ES-I3 (cell line): ENCODE results near the gene VEPH1.

ENCODE experiments used
- H3K36me3 ChIP-seq: 2 replicates; pipeline ENCODE4 v1.6.1; 2013; ENCODE audit warnings: mild to moderate bottlenecking, low read length, control low read depth, moderate library complexity; ENCODE audit not compliant: insufficient read depth
- H3K4me1 ChIP-seq: 2 replicates; pipeline ENCODE4 v1.6.1; 2013; ENCODE audit warnings: mild to moderate bottlenecking, control low read depth, low read length; ENCODE audit not compliant: insufficient read depth
- H3K9ac ChIP-seq: 2 replicates; pipeline ENCODE4 v1.6.1; 2013; ENCODE audit warnings: low read depth, mild to moderate bottlenecking, low read length, moderate library complexity
- H3K9me3 ChIP-seq: 2 replicates; pipeline ENCODE4 v1.6.1; 2013; ENCODE audit warnings: mild to moderate bottlenecking, low read length, moderate library complexity; ENCODE audit not compliant: control insufficient read depth, insufficient read depth

The VEPH1 gene

GRCh38 chr3:157301755-157302154 is 201.5 kb downstream of the VEPH1 start:
- no peaks in the 10 kb centered on the region for H3K36me3 ChIP-seq
- H3K9ac ChIP-seq = no peak overlapping the region
- H3K4me1 ChIP-seq = no peaks in the 10 kb centered on the region
- H3K9me3 ChIP-seq = no peaks in the 10 kb centered on the region

GRCh38 chr3:157300981-157301663 is 202.1 kb downstream of the VEPH1 start:
- Histone ChIP-seq H3K9ac (no peak overlapping the region), H3K36me3 (no peaks in the 10 kb centered on the region), H3K4me1 (no peaks in the 10 kb centered on the region), H3K9me3 (no peaks in the 10 kb centered on the region)

GRCh38 chr3:157300094-157300493 is 203.1 kb downstream of the VEPH1 start:
- no peaks in the 10 kb centered on the region; the same call in 1 of the 2 replicates for H3K4me1 ChIP-seq
- no peak overlapping the region for H3K9ac ChIP-seq
- H3K36me3 ChIP-seq = no peaks in the 10 kb centered on the region
- H3K9me3 ChIP-seq = no peaks in the 10 kb centered on the region

- Histone ChIP-seq H3K9ac (no peak overlapping the region), H3K9me3 (no peaks in the 10 kb centered on the region), H3K36me3 (no peaks in the 10 kb centered on the region), H3K4me1 (no peaks in the 10 kb centered on the region; the same call in 1 of the 2 replicates)
Measured at GRCh38 chr3:157297328-157297915, 205.8 kb downstream of the VEPH1 start.

- H3K4me1 ChIP-seq = peaks cover 3% of the 10 kb centered on the region; the same call in 1 of the 2 replicates
- no peak overlapping the region for H3K9ac ChIP-seq
- no peaks in the 10 kb centered on the region for H3K36me3 ChIP-seq
- no peaks in the 10 kb centered on the region for H3K9me3 ChIP-seq
Measured at GRCh38 chr3:157294953-157295352, 208.3 kb downstream of the VEPH1 start.

- Histone ChIP-seq H3K9ac (no peak overlapping the region), H3K36me3 (no peaks in the 10 kb centered on the region), H3K4me1 (peaks cover 3% of the 10 kb centered on the region; the same call in 1 of the 2 replicates), H3K9me3 (no peaks in the 10 kb centered on the region)
Measured at GRCh38 chr3:157294491-157294890, 208.7 kb downstream of the VEPH1 start.

GRCh38 chr3:157290766-157291165 is 212.4 kb downstream of the VEPH1 start:
- Histone ChIP-seq H3K36me3 (no peaks in the 10 kb centered on the region), H3K9ac (no peak overlapping the region), H3K4me1 (peaks cover 3% of the 10 kb centered on the region; the same call in 1 of the 2 replicates), H3K9me3 (no peaks in the 10 kb centered on the region)

GRCh38 chr3:157285966-157286365 is 217.2 kb downstream of the VEPH1 start:
- Histone ChIP-seq H3K4me1 (no peaks in the 10 kb centered on the region), H3K9ac (no peak overlapping the region), H3K36me3 (no peaks in the 10 kb centered on the region), H3K9me3 (no peaks in the 10 kb centered on the region)

GRCh38 chr3:157285141-157285540 is 218.1 kb downstream of the VEPH1 start:
- no peaks in the 10 kb centered on the region for H3K9me3 ChIP-seq

GRCh38 chr3:157284688-157285087 is 218.5 kb downstream of the VEPH1 start:
- H3K9me3 ChIP-seq = no peaks in the 10 kb centered on the region

More at GRCh38 chr3:157285141-157285540, 218.1 kb downstream of the VEPH1 start:
- no peaks in the 10 kb centered on the region for H3K36me3 ChIP-seq
- no peaks in the 10 kb centered on the region for H3K4me1 ChIP-seq
- no peak overlapping the region for H3K9ac ChIP-seq

GRCh38 chr3:157282261-157283191 is 220.7 kb downstream of the VEPH1 start:
- H3K9me3 ChIP-seq = no peaks in the 10 kb centered on the region
- H3K36me3 ChIP-seq = no peaks in the 10 kb centered on the region
- H3K4me1 ChIP-seq = no peaks in the 10 kb centered on the region
- H3K9ac ChIP-seq = no peak overlapping the region

More at GRCh38 chr3:157284688-157285087, 218.5 kb downstream of the VEPH1 start:
- H3K36me3 ChIP-seq = no peaks in the 10 kb centered on the region
- no peaks in the 10 kb centered on the region for H3K4me1 ChIP-seq
- no peak overlapping the region for H3K9ac ChIP-seq

GRCh38 chr3:157280786-157281185 is 222.4 kb downstream of the VEPH1 start:
- H3K4me1 ChIP-seq = peaks cover 8% of the 10 kb centered on the region
- H3K9ac ChIP-seq = no peak overlapping the region
- no peaks in the 10 kb centered on the region for H3K9me3 ChIP-seq
- H3K36me3 ChIP-seq = no peaks in the 10 kb centered on the region

GRCh38 chr3:157280354-157280753 is 222.9 kb downstream of the VEPH1 start:
- H3K9ac ChIP-seq = no peak overlapping the region
- no peaks in the 10 kb centered on the region for H3K36me3 ChIP-seq
- peaks cover 9% of the 10 kb centered on the region for H3K4me1 ChIP-seq
- no peaks in the 10 kb centered on the region for H3K9me3 ChIP-seq

GRCh38 chr3:157279237-157279636 is 224.0 kb downstream of the VEPH1 start:
- H3K9me3 ChIP-seq = no peaks in the 10 kb centered on the region
- H3K36me3 ChIP-seq = no peaks in the 10 kb centered on the region
- no peak overlapping the region for H3K9ac ChIP-seq
- peaks cover 11% of the 10 kb centered on the region for H3K4me1 ChIP-seq
